GM19438 (cell line): ENCODE measurements around the gene SUCLA2.
"Not testable (repeated sequence)": the region's sequence is repeated elsewhere in the genome, so short reads cannot be mapped to it uniquely, and the experiment has no call there.

ENCODE experiments used
- ATAC-seq: cut with Tn5 transposase; IDR thresholded peaks from one replicate; pipeline ENCODE4 v1.9.1; 2021; ENCODE audit warnings: low read depth; ENCODE audit not compliant: unreplicated experiment

The SUCLA2 gene

DNA sequence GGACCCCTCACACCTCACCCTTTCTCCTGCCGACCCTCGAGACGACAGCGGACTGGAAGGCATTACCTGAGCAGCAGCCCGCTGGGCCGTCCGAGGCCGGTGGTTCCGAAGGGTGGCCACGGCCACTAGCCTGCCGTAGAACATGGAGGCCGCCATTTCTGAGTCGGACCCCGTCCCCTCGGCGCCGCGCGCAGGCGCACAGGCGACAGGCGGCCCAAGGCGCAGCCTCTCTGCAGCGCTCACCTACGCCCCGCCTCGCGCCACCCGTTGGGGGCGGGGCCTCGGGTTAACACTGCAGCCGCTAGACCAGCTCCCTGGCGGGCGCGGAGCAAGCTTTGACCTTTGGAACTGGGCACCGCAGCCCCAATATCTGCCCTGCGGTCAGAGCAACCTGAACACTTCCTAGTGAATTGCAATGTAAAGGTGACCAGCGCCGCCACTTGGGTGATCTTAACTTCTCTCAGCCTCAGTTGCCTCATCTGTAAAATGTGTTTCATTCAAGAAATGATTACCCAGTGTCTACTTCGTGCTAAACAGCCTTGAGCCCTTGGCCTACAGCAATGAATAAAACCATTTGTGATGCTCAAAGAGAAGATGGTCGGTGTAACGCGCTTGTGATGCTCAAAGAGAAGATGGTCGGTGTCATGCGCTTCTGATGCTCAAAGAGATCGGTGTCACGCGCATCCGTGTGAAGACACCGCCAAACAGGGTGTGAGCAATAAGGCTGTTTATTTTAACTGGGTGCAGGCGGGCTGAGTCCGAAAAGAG is at the start of gene SUCLA2:
Gene SUCLA2, minus strand, starts transcription at position 160 of the 768 bp plus-strand sequence. Its CDS starts 4 bp downstream, at position 156.
- peak; percentile 99 for ATAC-seq

DNA sequence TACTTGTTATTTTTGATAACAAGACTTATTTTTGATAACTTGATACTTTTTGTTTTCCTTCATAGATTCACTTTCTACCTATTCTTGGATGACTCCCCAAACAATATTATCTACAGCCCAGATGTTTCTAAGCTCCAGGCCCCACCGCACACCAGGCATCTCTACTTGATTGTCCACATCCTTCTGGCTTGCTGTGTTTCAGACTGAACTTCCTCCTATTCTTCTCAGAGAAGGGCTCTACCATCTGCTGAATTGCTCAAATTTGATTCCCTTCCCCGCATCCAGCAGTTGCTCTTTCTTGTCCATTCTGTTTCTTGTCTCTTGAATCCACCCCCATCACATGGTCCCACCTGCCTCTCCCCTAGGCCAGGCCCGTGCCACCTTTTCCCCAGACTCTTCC is 49.5 kb upstream of the SUCLA2 start:
- no peak for ATAC-seq

DNA sequence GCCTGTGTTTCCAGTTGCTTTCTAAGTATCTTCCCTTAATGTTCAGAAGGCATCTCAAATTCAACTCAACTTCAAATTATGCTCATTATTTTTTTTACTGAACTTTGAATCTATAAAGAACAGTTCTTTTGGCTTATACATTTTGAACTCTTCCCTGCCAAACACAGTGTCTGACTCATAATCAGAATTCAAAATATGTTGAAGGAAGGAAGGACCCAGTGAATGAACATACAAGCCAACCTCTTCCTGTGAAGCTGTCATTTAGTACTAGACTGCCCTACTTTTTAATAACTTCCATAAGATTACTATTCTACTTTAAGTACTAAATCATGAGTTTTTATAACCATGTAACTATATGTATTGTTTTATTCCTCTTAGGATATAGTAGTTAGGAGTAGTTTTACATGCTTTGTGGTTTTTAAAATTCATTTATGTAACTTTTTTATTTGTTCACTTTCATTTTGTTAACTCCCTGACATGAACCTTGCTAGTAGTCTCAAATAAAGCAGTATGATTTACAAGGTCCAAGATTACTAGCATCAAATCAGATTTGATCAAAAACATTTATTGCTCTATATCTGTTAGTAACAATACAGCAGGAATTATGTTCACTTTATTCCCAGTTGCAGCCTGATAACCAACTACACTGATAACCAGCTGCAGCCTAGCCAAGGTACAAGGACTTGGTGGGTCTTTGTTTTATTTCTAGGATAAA is 42.9 kb upstream of the SUCLA2 start:
- ATAC-seq: no peak

DNA sequence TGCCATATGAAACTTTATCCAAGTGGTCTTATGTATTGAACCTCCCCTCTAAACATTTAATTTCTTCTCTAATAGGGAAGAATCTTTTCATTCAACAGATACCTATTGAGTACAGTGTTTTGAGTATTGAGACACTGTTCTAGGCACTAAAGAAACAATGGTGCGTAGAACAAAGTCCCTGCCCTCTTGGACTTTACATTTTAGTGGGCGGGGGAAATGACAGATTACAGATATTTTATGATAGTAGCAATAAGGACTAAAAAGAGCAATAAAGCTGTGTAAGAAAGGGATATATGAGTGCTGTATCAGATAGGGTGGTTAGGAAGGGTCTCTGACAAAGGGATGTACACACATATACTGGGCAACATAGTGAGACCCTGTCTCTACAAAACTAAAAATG is 41.8 kb upstream of the SUCLA2 start:
- ATAC-seq: no peak

DNA sequence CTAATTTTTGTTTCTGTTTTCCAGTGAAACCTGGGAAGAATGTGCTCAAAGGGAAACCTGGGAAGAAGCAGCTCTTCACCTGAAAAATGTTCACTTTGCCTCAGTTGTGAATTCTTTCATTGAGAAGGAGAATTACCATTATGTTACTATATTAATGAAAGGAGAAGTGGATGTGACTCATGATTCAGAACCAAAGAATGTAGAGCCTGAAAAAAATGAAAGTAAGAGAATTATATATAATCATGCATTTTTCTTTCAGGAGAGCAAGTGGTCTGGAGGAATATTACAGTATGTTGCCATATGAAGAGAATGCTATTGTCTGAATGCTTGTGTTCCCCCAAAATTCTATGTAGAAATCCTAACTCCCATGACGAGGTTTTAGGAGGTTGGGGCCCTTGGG is 39.8 kb upstream of the SUCLA2 start:
- no peak for ATAC-seq

DNA sequence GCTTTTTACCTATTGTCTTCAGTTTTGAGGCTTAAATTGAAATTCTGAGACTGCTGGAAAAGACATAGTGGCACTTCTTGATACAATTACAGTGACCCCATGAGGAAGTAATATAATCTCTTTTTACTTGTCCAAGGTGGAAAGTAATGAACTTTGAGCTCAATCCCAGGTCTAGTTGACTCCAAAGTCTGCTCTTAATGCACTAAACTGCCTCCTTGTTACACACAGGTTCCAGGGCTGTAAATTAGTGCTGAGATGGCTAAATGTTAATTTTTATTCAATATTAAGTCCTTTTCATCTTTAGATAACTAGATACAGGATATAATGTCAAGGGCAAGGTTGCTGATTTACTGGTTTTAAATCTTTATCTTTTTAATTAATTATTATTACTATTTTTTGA is 39.0 kb upstream of the SUCLA2 start:
- no peak for ATAC-seq

DNA sequence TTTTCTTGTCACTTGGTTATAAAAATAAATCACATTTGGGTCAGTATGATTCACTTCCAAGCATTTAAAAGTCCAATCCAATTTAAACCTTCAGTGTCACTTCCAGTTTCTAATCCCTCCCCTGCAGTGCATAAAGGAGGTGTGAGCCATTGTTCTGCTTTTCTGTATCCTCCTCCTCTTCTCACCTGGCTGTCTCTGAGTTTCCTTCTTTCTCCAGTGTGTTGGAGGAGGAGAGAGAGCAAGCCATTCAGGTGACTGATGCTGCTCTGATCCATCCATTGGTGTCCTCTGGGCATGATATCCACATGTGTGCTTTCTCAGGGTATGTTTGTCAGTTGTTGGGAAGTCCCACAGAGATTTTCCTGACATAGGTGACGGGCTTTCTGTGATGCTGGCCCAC is 37.7 kb upstream of the SUCLA2 start:
- no peak for ATAC-seq

DNA sequence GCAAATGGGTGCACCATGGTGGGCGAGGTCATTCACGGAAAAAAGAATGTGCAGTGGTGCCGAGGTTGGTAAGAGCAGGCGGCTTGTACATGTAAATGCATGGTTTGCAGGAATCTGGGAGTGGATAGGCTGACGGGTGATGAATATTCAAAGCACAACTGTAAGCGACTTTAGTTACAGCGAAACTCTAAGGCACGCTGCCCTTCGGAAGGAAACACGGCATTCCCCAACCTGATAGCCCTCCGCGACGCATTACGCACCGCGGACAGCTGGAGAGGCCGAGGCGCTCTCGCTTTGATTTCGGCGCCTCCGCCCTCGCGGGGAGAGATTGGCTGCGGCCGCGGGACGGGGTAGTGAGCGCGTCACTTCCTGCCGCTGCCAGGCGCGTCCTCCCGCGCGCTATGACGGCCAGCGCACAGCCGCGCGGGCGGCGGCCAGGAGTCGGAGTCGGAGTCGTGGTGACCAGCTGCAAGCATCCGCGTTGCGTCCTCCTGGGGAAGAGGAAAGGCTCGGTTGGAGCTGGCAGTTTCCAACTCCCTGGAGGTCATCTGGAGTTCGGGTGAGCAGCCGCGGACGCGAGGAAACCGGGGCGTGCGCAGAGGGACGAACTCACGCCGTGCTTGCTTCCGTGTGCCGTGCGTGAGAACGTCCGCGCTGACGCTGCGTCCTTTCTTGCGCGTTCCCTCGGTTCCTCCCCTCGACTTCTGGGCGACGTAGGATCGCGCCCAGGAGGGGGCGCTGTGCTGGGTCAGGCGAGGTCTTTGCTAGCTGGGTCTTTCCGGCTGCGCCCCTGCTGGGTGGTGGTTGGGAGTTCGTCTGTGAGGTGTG is 36.5 kb upstream of the SUCLA2 start, which contains the start of gene NUDT15:
Gene NUDT15, plus strand, starts transcription at position 381 of the 828 bp plus-strand sequence. Its CDS starts 21 bp downstream, at position 402.
- ATAC-seq: peak; percentile 93

DNA sequence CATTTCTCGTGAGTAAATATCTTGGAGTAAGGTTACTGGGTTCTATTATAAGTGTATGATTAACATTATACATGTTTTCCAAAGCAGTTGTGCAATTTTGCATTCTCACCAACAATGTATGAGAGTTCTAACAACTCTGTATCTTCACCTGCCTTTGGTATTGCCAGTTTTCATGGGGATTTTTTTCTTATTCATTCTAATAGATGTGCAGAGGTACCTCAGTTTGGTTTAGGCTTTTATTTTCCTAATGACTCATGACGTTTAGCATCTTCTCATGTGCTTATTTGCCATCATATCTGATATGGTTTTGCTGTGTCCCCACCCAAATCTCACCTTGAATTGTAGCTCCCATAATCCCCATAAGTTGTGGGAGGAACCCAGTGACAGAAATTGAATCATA is 28.8 kb upstream of the SUCLA2 start:
- no peak for ATAC-seq

DNA sequence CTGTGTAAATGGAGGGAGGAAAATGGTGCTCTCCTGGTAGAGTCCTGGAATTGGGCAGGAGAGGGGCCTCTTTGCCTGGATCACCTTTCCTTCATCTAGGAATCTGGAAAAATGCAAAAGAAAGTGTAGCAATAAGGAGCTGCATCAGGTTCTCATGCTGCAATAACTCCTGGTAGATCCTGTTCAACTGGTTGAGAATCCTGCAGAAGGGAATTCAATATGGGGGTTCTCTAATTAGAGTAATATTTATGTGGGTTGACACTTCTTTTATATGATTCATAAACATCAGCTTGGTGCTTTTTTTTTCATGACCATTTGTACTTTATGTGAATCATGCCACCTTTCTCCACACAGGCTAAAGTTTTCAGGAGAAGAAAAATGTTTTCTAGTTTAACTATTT is 27.0 kb upstream of the SUCLA2 start:
- no peak for ATAC-seq

DNA sequence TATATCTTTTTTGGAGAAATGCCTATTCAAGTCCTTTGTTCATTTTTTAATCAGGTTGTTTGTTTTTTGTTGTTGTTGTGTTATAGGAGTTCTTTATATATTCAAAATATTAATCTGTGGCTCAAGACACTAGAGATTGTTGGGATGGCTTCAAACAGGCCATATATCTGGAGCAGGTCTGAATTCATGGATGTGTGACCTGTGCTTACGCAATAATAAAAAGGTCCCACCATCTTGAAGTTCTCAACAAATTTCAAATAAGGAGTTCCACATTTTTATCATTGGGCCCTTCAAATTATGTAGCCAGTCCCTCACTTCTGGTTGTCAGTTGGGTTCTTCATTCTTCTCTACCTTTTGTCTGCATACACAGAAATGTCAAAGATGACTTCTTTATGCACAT is 18.7 kb upstream of the SUCLA2 start:
- no peak for ATAC-seq

DNA sequence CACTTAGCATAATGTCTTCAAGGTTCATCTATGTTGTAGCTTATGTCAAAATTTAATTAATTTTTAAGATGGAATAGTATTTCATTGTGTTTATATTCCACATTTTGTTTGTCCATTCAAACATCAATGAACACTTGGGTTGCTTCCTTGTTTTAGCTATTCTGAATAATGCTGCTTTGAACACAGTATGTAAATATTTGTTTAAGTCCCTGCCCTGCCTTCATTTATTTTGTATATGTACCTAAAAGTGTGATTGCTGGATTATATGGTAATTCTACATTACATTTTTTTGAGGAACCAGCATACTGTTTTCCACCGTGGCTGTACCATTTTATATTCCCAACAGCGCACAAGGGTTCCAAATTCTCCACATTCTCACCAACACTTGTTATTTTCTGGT is 17.6 kb upstream of the SUCLA2 start:
- no peak for ATAC-seq

DNA sequence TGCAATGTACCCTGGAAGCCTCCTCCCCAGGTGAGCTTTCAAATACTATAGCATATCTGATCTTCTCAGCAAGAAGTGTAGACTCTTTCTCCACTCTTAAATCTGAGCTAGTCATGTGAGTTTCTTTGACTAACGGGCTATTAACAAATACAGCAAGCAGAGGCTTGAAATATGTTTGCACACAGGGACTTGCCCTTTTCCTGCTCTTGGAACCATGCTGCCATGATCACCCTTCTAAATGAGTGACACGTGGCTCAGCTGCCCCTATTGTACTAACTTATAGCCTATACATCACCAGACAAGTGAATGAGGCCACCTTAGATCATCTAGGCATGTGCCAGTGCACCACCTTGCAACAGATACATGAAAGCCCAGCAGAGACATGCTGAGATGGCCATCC is 13.3 kb upstream of the SUCLA2 start:
- no peak for ATAC-seq

DNA sequence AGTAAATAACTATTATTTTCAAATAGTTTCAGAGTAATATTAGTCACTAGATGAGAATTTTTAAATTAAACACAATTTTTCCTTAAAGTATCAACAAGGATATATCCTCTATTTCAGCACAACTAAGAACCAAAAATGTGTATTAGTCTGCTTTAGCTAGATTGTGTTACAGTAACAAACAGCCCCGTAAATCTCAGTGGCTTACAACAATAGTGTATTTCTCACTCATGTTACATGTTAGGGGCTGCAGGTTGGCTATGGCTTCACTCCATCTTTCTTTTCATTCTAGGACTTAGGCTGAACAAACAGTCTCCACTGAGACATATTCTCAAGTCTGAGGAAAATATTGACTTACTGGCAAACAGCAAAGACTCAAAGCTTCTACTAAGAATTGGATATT is 11.6 kb upstream of the SUCLA2 start:
- no peak for ATAC-seq

DNA sequence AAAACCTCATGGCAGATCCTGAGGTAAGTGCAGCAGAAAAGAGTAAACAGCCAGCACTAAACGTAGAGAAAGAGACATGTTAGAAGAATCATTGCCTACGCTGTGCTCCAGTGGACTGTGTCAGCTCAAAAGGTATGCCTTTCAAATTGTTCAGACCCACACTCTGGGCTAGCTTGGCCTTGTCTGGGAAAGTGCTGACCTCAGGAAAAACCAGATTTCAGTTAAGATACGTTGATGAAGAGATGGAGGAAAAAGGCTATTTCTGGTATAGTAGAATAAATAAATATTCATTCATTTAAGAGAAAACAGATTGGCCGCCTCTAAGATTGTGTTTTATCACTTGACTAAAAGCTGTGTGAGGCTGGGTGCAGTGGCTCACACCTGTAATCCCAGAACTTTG is 9.6 kb upstream of the SUCLA2 start:
- no peak for ATAC-seq

DNA sequence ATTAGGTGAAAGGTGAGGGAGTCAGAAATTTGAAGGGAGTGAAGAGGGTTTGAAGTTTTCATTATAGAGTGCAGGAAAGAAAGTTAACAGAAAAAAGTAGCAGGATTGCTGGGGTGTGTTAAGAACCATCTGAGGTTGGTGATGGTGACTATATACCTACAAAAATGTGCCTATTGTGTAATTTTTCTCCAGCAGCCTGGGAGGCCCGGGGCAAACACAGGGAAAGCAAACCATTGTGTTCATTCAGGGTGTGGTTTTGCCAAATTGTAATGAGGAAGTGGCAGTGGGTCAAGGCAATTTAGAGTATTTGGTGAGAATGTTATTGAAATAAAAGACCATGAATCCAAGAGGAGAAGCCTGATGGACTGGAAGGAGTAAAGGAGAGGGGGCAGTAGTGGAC is 8.2 kb upstream of the SUCLA2 start:
- ATAC-seq: no peak

DNA sequence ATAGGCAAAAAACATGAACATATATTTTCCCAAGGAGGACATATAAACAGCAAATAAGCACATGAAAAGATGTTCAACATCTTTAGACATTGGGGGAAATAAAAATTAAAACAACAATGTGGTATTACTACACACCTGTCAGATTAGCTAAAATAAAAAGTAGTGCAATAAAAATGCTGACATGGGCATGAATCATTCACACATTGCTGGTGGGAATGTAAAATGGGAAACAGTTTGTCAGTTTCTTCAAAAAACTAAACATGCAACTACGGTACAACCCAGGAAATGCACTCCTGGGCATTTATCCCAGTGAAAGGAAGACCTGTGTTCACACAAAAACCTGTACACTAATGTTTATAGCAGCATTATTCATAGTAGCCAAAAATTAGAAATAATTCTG is 5.3 kb upstream of the SUCLA2 start:
- ATAC-seq: no peak

DNA sequence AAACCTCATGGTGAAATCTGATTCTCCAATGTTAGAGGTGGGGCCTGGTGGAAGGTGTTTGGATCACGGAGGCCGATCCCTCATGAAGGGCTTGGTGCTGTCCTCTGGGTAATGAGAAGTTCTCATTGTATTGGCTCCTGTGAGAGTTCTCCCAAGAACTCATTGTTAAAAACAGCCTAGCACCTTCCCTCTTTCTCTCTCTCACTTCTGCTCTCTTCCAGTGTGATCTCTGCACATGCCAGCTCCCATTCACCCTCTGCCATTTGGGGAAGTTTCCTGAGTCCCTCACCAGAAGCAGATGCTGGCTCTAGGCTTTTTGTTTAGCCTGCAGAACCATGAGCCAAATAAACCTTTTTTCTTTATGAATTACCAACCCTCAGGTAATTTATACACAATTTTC is 3.1 kb upstream of the SUCLA2 start:
- ATAC-seq: no peak

DNA sequence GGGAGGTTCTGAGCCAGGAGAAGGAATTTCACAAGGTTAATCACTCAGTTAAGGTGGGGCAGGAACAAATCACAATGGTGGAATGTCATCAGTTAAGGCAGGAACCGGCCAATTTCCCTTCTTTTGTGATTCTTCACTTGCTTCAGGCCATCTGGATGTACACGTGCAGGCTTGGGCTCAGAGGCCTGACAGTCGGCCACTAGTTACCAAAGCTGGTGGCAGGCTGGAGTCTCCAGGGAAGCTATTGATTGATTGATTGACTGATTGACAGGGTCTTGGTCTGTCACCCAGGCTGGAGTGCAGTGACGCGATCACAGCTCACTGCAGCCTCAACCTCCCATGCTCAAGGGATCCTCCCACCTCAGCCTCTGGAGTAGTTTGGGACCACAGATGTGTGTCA is 926 bp upstream of the SUCLA2 start:
- ATAC-seq: not testable (repeated sequence)

DNA sequence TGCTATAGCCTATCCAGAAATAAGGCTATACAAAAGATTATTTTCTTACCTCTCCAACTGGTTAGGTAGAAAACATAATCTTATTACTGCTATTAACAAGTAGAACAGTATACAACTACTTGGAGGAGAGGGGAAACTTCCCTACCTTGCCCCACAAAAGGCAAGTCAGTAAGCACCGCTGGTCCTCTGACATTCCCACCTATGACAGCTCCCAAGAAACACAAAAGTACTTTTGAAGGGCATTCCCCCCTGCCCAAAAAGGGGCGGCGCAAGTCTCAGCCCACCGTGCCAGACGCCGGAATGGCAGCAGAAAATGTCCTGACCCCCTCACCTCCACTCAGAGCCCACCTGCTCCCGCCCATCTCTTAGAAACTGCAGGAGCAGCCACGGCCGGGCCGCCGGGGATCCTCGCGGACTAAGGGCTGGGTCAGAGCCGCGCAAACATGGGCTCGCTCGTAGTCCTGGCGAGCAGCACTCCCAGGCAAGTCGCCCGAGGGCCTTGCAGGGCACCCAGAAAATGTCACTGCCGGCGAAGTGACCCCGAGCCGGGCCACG is 437 bp downstream of the SUCLA2 start:
- ATAC-seq: peak; percentile 28

DNA sequence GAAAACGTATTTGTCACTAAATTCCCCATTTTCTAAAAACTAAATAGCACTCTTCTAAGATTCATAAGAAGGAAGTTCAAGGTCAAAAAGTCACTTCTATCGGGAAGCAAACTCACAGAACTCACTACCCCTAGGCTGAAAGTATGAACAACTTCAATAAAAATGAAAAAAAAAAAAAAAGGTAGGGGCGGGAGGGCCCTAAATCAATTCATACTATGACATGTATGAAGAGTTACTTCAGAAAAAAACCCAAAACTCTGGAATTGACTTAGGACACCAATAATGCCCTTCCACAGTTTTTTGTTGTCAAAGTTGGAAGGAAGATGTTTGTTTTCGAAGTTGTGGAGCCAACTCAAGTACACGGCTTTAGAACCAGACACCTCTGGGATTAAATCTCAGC is 1.1 kb downstream of the SUCLA2 start:
- no peak for ATAC-seq
